ENCODE measurements around the gene OR1A1.
"Not testable (repeated sequence)": the region's sequence is repeated elsewhere in the genome, so short reads cannot be mapped to it uniquely, and the experiment has no call there.

The OR1A1 gene

GRCh38 chr17:3207367-3207766, at the start of gene OR1A1:
OR1A1 (plus strand) TSS chr17:3207667; CDS start chr17:3215621, 7,954 bp downstream.
- DNase-seq (ENCODE audit: low read depth), result no peak

- DNase-seq (ENCODE audit: low read depth), result no peak
Measured at GRCh38 chr17:3167574-3167973, 39.9 kb upstream of the OR1A1 start.

DNA sequence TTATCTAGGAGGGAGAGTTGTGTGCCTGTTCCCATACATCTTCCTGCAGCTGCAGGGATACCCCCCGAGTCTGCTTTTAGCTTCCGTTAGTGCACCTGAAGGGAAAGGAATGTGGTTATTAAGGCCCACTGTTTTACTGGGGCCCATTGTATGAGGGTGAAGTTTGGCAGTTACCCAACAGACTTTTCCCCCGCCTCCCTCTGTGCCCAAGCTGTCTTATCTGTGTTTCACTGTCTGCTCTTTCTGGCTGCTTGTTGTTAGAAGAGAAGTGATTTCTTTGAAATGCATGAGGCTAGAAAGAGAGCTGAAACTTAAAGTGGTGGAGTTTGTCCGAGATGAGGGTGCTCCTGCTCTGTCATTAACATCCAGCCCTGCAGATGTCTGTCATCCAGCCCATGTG, 17.5 kb upstream of the OR1A1 start:
- no peak for DNase-seq (ENCODE audit: low read depth)

GRCh38 chr17:3197219-3197618, 10.2 kb upstream of the OR1A1 start, which contains the start of gene OR1A2:
OR1A2 (plus strand) TSS chr17:3197519; CDS start chr17:3197519, 0 bp downstream.
- no peak for DNase-seq (ENCODE audit: low read depth)

DNA sequence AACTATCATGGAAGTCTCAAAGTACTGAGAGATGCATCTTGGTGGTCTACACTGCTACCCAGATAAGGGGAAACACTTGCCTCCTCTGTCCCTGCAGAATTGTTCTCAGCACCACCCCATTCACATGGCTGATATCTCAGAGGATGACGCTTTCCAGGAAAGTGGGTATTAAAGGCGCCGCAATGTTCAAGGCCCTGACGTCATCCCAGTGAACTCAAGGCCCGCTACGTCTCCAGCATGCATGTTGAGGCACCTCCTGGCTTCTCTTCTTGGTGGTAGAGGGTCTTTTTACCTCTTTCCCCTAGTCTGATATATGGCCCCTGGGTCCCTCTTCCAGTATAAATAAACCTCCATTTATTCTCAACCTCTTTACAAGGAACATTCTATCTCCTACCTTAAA, 1.0 kb downstream of the OR1A1 start:
- DNase-seq (ENCODE audit: low read depth), result no peak

DNA sequence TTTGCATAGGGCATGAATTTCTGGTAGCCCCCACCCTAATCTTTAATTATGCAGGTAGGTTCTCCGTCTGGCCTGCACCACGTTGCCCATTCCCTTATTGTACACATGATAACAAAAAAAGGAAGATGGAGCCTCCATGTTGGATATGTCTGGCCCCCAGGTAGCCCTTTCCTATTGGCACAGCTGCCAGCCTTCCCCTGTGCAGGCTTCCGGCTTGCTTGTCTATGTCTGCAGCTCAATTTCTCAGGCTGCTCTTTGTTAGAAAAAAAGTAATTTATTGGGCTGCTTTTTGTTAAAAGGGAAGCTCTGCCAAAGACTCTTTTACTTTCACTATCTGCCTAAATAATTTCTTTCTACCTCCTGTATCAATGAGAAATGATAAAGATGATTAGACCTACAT, 5.5 kb downstream of the OR1A1 start:
- no peak for DNase-seq (ENCODE audit: low read depth)

GRCh38 chr17:3213587-3213986, 6.1 kb downstream of the OR1A1 start:
- no peak for DNase-seq (ENCODE audit: low read depth)

DNA sequence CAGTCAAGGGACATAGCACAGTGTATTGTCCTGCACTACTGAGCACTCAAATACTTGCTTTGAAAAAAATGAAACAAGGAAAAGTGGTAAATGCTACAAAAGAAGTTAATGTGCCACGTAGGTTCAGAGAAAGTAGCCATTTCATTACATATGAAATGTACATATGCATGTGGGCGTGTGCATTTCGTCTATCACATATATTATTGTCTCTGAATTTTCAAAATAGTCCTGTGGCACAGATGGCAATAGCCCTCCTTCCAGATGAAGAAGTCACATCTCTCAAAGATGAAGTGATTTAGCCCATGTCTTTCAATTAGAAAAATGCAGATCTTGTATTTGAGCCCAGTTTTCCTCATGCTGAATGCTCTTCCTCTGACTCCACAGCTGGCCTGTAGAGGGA, 12.5 kb downstream of the OR1A1 start:
- DNase-seq (ENCODE audit: low read depth), result not testable (repeated sequence)

- DNase-seq (ENCODE audit: low read depth), result no peak
Measured at GRCh38 chr17:3221850-3222249, 14.4 kb downstream of the OR1A1 start.

GRCh38 chr17:3222505-3222904, 15.0 kb downstream of the OR1A1 start:
- DNase-seq (ENCODE audit: low read depth), result no peak

DNA sequence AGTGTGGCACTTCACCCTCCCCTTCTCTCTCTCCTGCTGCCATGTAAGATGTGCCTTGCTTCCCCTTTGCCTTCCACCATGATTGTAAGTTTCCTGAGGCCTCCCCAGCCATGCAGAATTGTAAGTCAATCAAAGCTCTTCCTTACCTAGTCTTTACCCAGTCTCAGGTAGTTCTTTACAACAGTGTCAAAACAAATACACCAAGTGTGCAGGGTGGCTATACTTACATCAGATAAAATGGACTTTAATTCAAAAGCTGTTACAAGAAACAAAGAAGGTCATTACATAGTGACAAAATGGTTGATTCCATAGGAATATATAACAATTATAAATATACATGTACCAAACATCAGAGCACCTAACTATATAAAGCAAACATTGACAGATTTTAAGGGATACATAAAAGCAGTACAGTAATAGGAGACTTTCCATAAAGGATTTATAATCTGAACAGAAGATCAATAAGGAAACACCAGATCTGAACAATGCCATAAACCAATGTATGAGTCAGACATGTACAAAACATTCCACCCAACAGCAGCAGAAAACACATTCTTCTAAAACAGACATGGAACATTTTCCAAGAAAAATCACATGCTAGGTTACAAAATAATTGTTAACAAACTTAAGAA, 17.4 kb downstream of the OR1A1 start:
- DNase-seq (ENCODE audit: low read depth), result not testable (repeated sequence)

- DNase-seq (ENCODE audit: low read depth), result not testable (repeated sequence)
Measured at GRCh38 chr17:3232300-3232699, 24.8 kb downstream of the OR1A1 start.

- DNase-seq (ENCODE audit: low read depth), result not testable (repeated sequence)
Measured at GRCh38 chr17:3238685-3239084, 31.2 kb downstream of the OR1A1 start.

DNA sequence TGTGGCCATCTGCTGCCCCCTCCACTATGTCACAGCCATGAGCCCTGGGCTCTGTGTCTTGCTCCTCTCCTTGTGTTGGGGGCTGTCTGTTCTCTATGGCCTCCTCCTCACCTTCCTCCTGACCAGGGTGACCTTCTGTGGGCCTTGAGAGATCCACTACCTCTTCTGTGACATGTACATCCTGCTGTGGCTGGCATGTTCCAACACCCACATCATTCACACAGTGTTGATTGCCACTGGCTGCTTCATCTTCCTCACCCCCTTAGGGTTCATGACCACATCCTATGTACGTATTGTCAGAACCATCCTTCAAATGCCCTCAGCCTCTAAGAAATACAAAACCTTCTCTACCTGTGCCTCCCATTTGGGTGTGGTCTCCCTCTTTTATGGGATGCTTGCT, 33.6 kb downstream of the OR1A1 start:
- DNase-seq (ENCODE audit: low read depth), result not testable (repeated sequence)

DNA sequence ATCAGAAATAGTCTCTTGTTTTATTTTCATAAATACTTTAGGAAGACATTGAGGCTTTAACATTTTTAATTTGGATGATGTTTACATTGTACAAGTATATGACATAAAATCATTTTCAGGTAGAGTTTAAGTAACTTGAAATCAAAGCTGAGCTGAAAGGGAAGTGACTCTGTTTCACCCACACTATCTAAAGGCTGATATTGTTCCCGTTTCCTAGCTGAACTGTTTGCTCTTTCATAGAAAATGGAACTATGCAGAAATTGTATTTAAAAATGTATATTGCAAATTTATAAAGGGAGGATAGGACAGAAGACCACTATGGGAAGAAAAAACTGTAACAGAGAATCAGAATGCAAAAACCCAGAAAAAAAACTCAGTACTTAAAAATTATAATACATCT, 37.4 kb downstream of the OR1A1 start:
- not testable (repeated sequence) for DNase-seq (ENCODE audit: low read depth)

DNA sequence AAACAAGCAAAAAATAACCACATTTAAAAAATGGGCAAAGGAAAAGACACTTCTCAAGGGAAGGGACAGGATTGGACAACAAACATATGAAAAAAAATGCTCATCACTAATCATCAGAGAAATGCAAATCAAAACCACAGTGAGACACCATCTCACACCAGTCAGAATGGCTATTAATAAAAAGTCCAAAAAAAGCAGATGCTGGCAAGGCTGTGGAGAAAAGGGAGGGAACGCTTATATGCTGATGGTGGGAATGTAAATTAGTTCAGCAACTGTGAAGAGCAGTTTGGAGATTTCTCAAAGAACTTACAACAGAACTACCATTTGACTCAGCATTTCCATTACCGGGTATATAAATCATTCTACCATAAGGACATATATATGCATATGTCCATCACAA, 41.5 kb downstream of the OR1A1 start:
- not testable (repeated sequence) for DNase-seq (ENCODE audit: low read depth)

DNA sequence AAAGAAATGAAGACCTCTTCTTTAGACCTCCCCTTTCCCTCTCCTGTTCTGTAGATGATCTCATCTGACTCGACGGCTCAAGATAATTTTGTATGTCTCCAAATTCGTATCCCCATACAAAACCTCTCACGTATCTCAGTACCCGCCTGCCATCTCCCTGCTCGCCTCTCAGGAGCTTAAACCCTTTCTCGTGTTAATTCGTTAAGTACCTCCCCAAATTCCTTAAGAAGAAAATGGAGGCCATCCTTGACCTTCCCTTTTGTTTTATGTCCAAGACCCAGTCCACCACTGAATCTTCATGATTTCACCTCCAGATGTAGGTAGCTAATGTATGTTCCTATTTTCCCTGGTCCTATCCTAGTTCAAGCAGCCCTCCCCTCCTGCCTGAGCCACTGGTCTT, 49.1 kb downstream of the OR1A1 start:
- DNase-seq (ENCODE audit: low read depth), result no peak

- no peak for DNase-seq (ENCODE audit: low read depth)
Measured at GRCh38 chr17:3260163-3260562, 52.7 kb downstream of the OR1A1 start.

DNA sequence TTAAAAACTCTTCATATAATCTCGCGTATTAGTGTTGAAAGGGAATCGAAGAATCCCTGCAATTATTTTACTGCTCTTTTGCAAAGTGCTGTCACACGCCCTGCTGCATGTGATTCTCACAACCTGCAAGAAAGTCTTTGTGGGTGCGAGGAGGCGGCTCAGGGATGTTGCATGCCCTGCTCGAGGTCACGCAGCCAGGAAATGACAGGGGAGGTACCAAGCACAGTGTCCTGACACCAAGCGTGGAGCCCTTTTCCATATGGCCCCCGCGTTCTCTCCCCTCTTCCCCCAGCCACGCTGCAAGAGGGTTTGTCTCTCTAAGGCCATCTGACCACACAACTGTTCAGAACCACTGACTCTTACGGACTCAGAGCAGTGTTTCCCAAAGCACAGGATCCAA, 53.1 kb downstream of the OR1A1 start:
- DNase-seq (ENCODE audit: low read depth), result no peak

Measured in activated T-helper 1 cell treated with Interleukin-2 at 50 U/mL for 16 hours (primary cell).